PC-3 (cell line): Measurements from ENCODE around the gene ADD3. TPM values are rescaled to one million over a fixed set of nuclear protein-coding genes. Genes with fewer than 3 reads are reported as not detected.
"Not testable (repeated sequence)": the region's sequence is repeated elsewhere in the genome, so short reads cannot be mapped to it uniquely, and the experiment has no call there.

Experiments used
- ATAC-seq: fragments of 200-7000 bp; cut with Tn5 transposase; 2 replicates; pipeline ENCODE4 v1.9.1; 2020; ENCODE audit warnings: mild to moderate bottlenecking, moderate library complexity
- BruUV-seq: library from RNA; stranded (reverse); fragments of 400-500 nt; replicated peaks from 2 replicates; lab custom pipeline; 2021; lab: Mats Ljungman, UMichigan
- CTCF ChIA-PET: fragments of 300-600 bp; sonication (Branson Sonifier 250); formaldehyde crosslinking; loops from one replicate; lab custom pipeline; 2022; ENCODE audit warnings: antibody characterized with exemption; lab: Charles Lee
- POLR2A ChIA-PET: fragments of 300-600 bp; sonication (Branson Sonifier 250); formaldehyde crosslinking; loops from one replicate; lab custom pipeline; 2022; ENCODE audit warnings: antibody characterized with exemption; ENCODE audit not compliant: unreplicated experiment; lab: Charles Lee
- DNase-seq: peaks from one replicate; pipeline ENCODE4 v3.0.0-alpha.2; 2015
- H2AFZ ChIP-seq: fragments of 300-600 bp; sonication (generic); 2 replicates; pipeline ENCODE4 v1.6.0; 2016; ENCODE audit warnings: antibody characterized with exemption, low read length
- H3F3A ChIP-seq: fragments of 300-600 bp; sonication (generic); one replicate; pipeline ENCODE4 v1.6.0; 2017; ENCODE audit warnings: antibody characterized with exemption, low read length, control low read depth, mild to moderate bottlenecking; ENCODE audit not compliant: unreplicated experiment
- H3K27ac ChIP-seq: fragments of 300-600 bp; sonication (generic); 2 replicates; pipeline ENCODE4 v1.5.1; 2016; ENCODE audit warnings: mild to moderate bottlenecking, low read length
- H3K27me3 ChIP-seq: fragments of 300-600 bp; sonication (generic); 2 replicates; pipeline ENCODE4 v1.6.1; 2016; ENCODE audit warnings: low read length, mixed read lengths
- H3K36me3 ChIP-seq: fragments of 300-600 bp; sonication (generic); 2 replicates; pipeline ENCODE4 v1.6.1; 2016; ENCODE audit warnings: low read depth, mixed run types, low read length, mixed read lengths
- H3K4me1 ChIP-seq: fragments of 300-600 bp; sonication (generic); 2 replicates; pipeline ENCODE4 v1.5.1; 2016; ENCODE audit warnings: low read length; ENCODE audit not compliant: insufficient read depth
- H3K4me2 ChIP-seq: fragments of 300-600 bp; sonication (generic); 2 replicates; pipeline ENCODE4 v1.6.0; 2016; ENCODE audit warnings: low read length
- H3K4me3 ChIP-seq: fragments of 300-600 bp; sonication (generic); 2 replicates; pipeline ENCODE4 v1.5.1; 2016; ENCODE audit warnings: mild to moderate bottlenecking, low read length, mixed read lengths
- H3K79me2 ChIP-seq: fragments of 300-600 bp; sonication (generic); 2 replicates; pipeline ENCODE4 v1.6.1; 2017; ENCODE audit warnings: low read length, mixed read lengths
- H3K9ac ChIP-seq: fragments of 300-600 bp; sonication (generic); 2 replicates; pipeline ENCODE4 v1.6.0; 2016; ENCODE audit warnings: mild to moderate bottlenecking, low read length
- H3K9me2 ChIP-seq: fragments of 300-600 bp; sonication (generic); replicated peaks from 2 replicates; pipeline ENCODE4 v1.6.1; 2016; ENCODE audit warnings: mixed run types, low read length, mixed read lengths
- H3K9me3 ChIP-seq: fragments of 300-600 bp; sonication (generic); 2 replicates; pipeline ENCODE4 v1.6.1; 2016; ENCODE audit warnings: low read length, mixed read lengths
- H4K20me1 ChIP-seq: fragments of 300-600 bp; sonication (generic); 2 replicates; pipeline ENCODE4 v1.6.1; 2016; ENCODE audit warnings: low read length, mixed read lengths
- EZH2 ChIP-seq: fragments of 300-600 bp; sonication (generic); IDR thresholded peaks from one replicate; pipeline ENCODE4 v1.6.1; 2017; ENCODE audit warnings: antibody characterized with exemption, mild to moderate bottlenecking, low read length; ENCODE audit not compliant: unreplicated experiment
- EZH2phosphoT487 ChIP-seq: fragments of 300-600 bp; sonication (generic); IDR thresholded peaks from 2 replicates; pipeline ENCODE4 v1.6.1; 2018; ENCODE audit warnings: mild to moderate bottlenecking, antibody characterized with exemption, low read length, borderline replicate concordance
- intact Hi-C: fragments of 100-400 bp; cut with micrococcal nuclease; formaldehyde crosslinking; loops from 2 replicates; pipeline ENCODE4 v1.9.0; 2023
- total RNA-seq: library from RNA; depleted of rRNA; stranded (reverse); fragments of >200 nt; gene quantifications from 2 replicates; pipeline ENCODE4 v1.2.3, GENCODE V29; 2014
- TF ChIP-seq, protein P1 (sequence below): fragments of 300-600 bp; sonication (generic); conservative IDR thresholded peaks from 2 replicates; pipeline ENCODE4 v1.5.1; 2017; ENCODE audit warnings: antibody characterized with exemption, low read depth, mild to moderate bottlenecking, low read length

Gene ADD3
- total RNA-seq, 1 experiment from 2014 or later = 25.7 TPM

DNA sequence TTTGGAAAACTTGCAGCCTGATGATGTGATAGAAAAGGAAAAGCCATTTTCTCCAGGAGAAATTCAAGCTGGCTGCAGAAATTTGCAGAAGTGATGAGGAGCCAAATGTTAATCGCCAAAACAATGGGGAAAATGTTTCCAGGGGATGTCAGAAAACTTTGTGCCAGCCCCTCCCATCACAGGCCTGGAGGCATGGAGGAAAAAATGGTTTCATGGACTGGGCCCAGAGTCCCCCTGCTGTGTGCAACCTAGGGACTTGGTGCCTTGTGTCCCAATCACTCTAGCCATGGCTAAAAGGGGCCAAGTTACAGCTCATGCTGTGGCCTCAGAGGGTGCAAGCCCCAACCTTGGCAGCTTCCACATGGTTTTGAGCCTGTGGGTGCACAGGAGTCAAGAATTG is 41.0 kb downstream of the ADD3 start:
- DNase-seq = no peak
- no peak overlapping the region for H3K4me2 ChIP-seq
- no peaks in the 10 kb centered on the region for H3K4me1 ChIP-seq
- no peaks in the 10 kb centered on the region for H4K20me1 ChIP-seq
- H3K9ac ChIP-seq = no peak overlapping the region
- H2AFZ ChIP-seq = no peak overlapping the region
- H3K27me3 ChIP-seq = no peaks in the 10 kb centered on the region
- H3K4me3 ChIP-seq = no peak overlapping the region
- no peak for ATAC-seq
- no peaks in the 10 kb centered on the region for H3K79me2 ChIP-seq
- TF ChIP-seq EZH2 (no peak), EZH2phosphoT487 (no peak)
- TF ChIP-seq, protein P1, sequence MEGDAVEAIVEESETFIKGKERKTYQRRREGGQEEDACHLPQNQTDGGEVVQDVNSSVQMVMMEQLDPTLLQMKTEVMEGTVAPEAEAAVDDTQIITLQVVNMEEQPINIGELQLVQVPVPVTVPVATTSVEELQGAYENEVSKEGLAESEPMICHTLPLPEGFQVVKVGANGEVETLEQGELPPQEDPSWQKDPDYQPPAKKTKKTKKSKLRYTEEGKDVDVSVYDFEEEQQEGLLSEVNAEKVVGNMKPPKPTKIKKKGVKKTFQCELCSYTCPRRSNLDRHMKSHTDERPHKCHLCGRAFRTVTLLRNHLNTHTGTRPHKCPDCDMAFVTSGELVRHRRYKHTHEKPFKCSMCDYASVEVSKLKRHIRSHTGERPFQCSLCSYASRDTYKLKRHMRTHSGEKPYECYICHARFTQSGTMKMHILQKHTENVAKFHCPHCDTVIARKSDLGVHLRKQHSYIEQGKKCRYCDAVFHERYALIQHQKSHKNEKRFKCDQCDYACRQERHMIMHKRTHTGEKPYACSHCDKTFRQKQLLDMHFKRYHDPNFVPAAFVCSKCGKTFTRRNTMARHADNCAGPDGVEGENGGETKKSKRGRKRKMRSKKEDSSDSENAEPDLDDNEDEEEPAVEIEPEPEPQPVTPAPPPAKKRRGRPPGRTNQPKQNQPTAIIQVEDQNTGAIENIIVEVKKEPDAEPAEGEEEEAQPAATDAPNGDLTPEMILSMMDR = no peak
- CTCF ChIA-PET = no interaction called here
- H3K36me3 ChIP-seq = no peaks in the 10 kb centered on the region
- BruUV-seq = no TSS peak
- intact Hi-C loops = no loop called here
- POLR2A ChIA-PET = no interaction called here
- no peak overlapping the region for H3K27ac ChIP-seq
- H3K9me3 ChIP-seq = no peaks in the 10 kb centered on the region
- H3K9me2 ChIP-seq = no peaks in the 10 kb centered on the region
- no peaks in the 10 kb centered on the region for H3F3A ChIP-seq

DNA sequence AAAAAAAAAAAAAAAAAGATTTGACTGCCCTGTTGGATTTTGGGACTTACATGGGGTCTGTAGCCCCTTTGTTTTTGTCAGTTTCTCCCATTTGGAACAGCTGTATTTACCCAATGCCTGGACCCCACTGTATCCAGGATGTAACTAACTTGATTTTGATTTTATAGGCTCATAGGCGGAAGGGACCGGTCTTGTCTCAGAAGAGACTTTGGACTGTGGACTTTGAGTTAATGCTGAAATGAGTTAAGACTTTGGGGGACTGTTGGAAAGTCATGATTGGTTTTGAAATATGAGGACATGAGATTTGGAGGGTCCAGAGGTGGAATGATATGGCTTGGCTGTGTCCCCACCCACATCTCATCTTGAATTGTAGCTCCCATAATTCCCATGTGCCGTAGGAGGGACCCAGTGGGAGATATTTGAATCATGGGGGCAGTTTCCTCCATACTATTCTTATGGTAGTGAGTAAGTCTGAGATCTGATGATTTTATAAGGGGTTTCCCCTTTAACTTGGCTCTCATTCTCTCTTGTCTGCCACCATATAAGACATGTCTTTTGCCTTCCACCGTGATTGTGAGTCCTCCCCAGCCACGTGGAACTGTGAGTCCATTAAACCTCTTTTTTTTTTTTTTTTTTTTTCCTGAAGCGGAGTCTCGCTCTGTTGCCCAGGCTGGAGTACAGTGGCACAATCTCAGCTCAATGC is 42.3 kb downstream of the ADD3 start:
- POLR2A ChIA-PET, H3K9ac ChIP-seq, H3K4me1 ChIP-seq, ATAC-seq, BruUV-seq, H3K9me2 ChIP-seq, H3K79me2 ChIP-seq, H3K4me2 ChIP-seq, H3K9me3 ChIP-seq, H3K36me3 ChIP-seq, DNase-seq, CTCF ChIA-PET, H4K20me1 ChIP-seq, H3F3A ChIP-seq, H3K27me3 ChIP-seq, H2AFZ ChIP-seq, intact Hi-C loops, H3K4me3 ChIP-seq, H3K27ac ChIP-seq: not testable (repeated sequence)

DNA sequence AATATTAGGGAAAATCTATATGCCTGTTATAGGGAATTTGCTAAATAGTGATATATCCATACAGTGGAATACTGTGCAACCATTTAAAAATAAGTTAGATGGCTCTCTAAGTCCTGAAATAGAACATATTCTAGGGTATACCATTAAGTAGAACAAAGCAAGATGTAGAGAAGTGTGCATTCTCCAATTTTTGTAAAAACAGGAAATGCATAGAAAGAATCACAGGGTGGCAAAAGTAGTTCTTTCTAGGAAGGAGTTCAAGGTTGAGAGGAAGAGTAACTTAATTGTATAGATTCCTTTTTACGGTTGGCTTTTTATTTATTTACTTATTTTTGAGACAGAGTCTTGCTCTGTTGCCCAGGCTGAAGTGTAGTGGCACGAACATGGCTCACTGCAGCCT is 43.7 kb downstream of the ADD3 start:
- no peaks in the 10 kb centered on the region for H4K20me1 ChIP-seq
- POLR2A ChIA-PET = no interaction called here
- H3K4me3 ChIP-seq = no peak overlapping the region
- H3K79me2 ChIP-seq = no peaks in the 10 kb centered on the region
- no peaks in the 10 kb centered on the region for H3F3A ChIP-seq
- H2AFZ ChIP-seq = no peak overlapping the region
- H3K36me3 ChIP-seq = no peaks in the 10 kb centered on the region
- H3K4me1 ChIP-seq = no peaks in the 10 kb centered on the region
- CTCF ChIA-PET = no interaction called here
- ATAC-seq (no peak), DNase-seq (no peak)
- BruUV-seq = no TSS peak
- intact Hi-C loops = no loop called here
- H3K4me2 ChIP-seq = no peak overlapping the region
- TF ChIP-seq EZH2 (no peak), EZH2phosphoT487 (no peak)
- TF ChIP-seq, protein P1 = no peak
- no peaks in the 10 kb centered on the region for H3K27me3 ChIP-seq
- no peaks in the 10 kb centered on the region for H3K9me2 ChIP-seq
- no peak overlapping the region for H3K27ac ChIP-seq
- H3K9ac ChIP-seq = no peak overlapping the region
- no peaks in the 10 kb centered on the region for H3K9me3 ChIP-seq
